NCI-H524 (cell line): ENCODE measurements around the gene CD83.

ENCODE experiments used
- DNase-seq, 2 experiments: peaks; one replicate each; lab custom pipeline; 2025; lab: John Stamatoyannopoulos, UW

The CD83 gene

GRCh38 chr6:14091339-14091978, 26.1 kb upstream of the CD83 start:
- no peak for DNase-seq

- no peak for DNase-seq
Measured at GRCh38 chr6:14092316-14092715, 25.3 kb upstream of the CD83 start.

DNA sequence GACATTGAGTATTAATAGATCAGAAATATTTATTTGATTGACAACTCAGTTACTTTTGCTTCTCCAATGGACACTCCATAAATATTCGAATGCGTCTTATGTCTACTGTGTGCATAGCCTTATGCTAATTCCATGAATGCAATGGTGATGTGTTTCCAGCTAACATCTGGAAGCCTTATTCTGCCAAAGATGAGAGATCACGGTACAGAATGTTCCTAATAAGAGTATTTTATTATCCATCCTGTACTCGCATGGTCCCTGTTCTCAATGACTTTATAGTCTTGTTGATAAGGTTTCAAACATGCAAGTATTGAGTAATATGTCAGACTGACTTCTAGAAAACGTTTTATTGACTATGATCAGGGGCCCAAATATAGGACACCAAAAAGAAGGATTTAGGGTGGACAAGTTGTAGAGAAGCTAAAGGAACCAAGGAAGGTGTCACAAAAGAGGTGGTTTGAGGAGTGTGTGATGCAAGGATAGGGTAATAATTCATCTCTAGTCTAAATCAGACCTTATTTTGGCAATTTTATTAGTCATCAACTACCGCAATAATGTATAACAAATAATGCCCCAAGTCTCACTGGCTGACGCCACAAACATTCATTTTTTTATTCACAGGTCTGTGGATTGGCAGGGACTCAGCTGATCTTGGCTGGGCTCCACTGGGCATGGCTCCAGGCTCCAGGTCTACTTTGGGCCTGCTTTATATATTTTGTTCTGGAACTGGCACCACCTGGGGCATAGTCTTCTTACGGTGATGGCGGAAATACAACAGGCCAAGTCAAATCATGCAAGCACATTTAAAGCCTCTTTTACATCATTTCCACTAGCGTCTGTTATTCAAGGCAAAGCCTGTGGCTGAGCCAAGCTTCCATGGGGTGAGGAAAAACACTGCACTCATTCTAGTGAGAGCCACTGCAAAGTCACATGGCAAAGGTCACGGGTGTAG, 24.5 kb upstream of the CD83 start:
- no peak for DNase-seq

- no peak for DNase-seq
Measured at GRCh38 chr6:14094721-14095120, 22.9 kb upstream of the CD83 start.

DNA sequence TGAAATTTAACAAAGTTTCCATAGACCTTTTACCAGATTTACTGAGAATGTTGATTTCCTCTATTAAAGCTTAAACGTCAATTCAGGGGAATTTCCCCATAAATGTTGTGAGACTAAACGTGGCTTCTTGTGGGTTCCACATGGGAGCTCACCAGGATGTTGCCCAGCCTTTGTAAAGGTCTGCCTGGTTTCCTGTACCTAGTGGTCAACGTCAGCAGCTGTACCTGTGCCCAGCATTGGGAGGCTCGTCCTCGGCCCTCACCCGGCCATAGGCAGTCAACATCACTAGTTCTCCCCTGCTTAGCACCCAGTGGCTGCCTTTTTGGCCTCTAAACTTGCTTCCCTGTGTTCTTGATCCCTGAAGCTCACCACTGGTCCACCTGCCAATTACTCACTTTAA, 22.1 kb upstream of the CD83 start:
- no peak for DNase-seq

DNA sequence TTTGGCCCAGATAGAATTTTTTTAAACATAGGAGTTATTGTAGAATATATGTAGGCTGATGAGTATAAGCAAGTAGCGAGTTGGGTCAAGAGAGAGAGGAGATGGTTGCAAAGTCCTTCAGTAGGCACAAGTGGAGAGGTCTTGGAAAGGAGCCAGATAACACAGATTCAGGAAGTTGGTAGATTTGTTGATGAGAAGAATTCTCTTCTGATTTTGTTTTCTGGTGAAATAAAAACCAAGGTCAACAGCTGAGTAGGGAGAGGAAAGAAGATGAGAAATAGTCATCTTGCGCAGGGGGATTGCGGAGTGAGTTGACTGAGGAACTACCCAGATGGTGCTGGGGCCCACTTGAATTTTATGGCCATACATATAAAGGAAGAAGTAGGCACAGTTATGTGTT, 17.4 kb upstream of the CD83 start:
- no peak for DNase-seq

- no peak for DNase-seq
Measured at GRCh38 chr6:14100966-14101365, 16.6 kb upstream of the CD83 start.

- no peak for DNase-seq
Measured at GRCh38 chr6:14102383-14102782, 15.2 kb upstream of the CD83 start.

- no peak for DNase-seq
Measured at GRCh38 chr6:14105547-14105946, 12.0 kb upstream of the CD83 start.

DNA sequence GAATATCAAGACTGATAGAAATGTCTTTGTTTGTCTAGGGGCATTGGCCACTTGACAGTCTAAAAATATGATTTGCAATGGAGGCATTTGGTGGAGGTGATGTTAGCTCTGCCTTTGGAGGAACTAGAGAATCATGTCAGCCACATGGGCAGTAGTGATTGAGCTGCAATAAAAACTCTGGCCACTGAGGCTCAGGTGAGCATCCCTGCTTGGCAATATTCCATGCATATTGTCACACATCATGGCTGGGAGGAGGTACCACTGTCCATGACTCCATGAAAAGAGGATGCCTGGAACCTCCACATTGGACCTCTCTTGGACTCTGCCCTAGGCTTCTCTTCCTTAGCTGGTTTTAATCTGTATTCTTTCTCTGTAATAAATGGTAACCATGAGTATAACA, 10.6 kb upstream of the CD83 start:
- DNase-seq, result no peak

GRCh38 chr6:14107711-14108494, 9.7 kb upstream of the CD83 start:
- no peak for DNase-seq

DNA sequence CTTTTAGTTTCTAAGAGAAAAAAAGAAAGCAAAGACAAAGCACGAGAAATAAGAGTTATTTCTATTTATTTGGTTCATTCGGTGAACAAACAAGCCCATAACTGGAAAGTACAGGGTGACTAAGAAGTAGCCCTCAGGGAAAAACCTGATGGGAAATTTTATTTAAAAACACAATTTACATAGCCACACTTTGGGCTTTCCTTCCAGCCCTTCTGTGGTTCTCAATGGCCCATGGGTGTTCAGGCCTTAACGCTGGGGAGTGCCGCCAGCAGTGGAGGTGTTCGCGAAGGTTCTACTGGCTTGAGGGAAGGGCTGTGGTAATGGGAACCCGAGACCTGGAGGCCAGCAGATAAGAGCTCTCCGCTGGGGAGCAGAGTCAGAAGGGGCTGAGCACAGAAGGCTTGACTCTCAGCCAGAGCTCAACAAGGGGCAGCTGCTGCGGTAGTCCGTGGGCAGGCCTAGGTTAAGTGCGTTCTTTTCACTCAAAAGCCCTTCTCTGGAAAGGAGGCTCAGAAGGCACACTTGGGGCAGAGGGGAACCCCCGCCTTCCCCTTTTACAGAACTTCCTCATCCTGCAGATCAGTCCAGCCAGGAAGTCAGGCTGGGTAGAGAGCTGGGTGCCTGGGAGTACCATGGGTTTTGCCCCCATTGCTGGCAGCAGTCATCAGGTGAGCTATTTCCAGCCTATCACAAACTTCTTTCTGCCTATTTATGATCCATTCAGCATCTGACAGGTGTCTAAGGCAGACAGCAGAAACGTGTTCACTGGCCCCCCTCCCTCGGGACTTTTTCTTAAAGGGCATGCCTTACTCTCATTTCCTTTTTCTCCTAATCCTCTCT, 8.8 kb upstream of the CD83 start:
- DNase-seq, result peak; percentile 35 to 69

GRCh38 chr6:14109411-14109826, 8.2 kb upstream of the CD83 start:
- DNase-seq, result no peak

DNA sequence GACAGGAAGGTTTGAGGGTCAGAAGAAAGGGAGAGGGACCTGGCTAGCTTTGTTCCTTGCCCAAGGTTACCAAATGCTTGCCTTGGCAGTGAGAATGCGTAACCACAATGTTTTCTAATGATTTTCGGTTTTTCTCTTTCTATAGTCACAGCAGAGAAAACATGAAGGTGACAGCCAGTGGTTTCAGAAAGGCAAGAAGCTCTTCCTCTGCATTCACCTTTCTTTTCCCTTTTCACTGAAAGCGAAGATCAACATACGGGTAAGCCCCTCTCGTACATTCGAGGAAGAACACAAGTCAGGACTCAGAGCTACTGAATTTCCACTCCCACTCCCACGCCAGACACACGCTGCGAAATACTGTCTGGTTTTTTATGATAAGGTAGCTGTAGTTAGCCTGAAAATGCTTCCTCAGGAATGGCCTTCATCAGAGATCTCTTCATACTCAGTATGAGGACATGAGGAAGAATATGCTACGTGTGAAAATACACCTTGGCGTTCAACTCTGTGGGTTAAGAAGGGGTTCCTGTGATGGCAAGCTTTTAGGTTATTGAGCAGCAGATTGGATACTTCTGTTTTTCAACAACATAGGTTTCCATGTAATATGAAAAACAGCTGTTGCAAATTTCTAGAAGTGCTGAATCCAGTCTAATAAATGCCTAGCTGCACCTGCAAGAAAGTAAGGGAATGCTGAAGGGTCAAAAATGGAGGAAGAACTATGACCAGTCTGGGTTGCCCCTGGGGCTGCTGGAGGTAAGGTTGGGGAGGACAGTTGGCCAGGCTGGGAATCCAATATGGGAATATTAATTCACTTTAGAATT, 7.4 kb upstream of the CD83 start:
- DNase-seq, result no peak

- no peak for DNase-seq
Measured at GRCh38 chr6:14113976-14114375, 3.6 kb upstream of the CD83 start.

DNA sequence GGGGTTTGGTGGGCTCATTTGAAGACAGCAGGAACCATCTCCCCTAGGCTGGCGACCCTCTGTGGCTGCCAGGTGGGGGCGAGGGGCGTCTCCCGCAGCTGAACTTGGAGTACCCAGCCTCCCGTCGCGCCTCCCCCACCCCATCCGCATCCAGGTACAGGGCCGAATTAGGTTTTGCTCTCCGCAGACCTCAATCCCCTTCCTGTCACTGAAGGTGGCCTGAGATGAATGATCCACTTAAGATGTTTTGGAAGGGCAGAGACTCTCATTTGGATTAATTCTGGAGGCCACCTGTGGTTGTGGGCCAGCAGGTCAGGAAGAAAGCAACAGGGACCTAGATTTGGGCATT, 493 bp downstream of the CD83 start:
- DNase-seq, result no peak

DNA sequence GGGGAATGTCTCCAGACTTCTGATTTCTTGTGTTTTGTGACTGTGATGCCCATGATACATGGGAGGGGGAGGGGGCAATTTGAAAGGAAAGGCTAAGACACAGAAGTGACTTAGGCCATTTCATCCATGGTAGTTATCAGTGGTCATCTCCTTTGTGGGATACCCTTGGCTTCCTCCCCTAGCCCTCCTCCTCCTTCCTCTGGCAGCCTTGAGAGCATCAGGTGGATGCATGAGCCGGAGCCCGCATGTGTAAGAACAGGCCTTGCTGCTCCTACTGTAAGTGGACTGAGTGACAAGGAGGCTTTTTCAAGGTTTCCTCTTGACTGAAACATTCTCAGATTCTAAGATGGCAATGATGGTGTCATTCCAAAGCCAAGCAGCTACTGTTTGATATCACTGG, 874 bp downstream of the CD83 start:
- DNase-seq, result no peak

DNA sequence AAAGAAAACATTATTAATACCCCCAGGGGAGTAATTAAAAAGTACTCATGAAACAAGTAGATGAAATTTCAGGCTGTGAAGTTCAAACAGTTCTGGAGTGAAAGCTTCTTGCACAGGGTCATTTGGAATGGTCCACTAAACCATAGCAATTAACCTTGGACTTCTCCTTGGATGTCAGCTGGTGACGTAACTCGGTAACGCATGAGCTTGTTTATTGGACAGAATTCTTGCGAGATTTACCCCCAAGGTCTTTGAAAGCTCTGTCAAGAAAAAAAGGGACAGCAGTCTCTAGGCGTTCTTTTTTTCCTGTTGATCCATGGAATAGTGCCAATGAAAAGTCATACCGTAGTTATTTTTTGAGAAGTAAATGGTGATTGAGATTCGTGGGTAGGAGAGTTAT, 2.2 kb downstream of the CD83 start:
- DNase-seq, result no peak

DNA sequence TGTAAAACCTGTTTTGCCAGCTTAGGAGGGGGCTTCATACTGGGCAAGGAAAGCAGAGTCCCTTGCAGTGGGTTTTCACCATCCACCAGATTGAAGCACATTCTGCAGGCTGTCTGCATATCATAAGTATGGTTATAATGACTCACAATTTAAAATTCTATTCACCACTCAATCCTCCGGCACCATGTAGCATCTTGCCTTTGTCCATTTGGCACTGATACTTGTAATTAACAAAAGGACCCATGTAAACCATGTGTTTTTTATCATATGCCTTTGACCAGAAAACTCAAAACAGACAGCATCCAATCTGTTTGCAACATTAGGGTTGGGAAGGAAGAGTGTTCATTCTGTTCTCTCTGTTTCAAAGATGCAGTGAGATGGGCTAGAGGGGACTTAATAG, 3.0 kb downstream of the CD83 start:
- DNase-seq, result no peak

GRCh38 chr6:14121936-14122344, 4.4 kb downstream of the CD83 start:
- DNase-seq, result no peak
